T47D (cell line): ENCODE data around the gene FRS3.

Experiments
- DNase-seq, 2 experiments: peaks; one replicate each; pipeline versions ENCODE4 v3.0.0 to v3.0.0-alpha.2; 2011 to 2012; ENCODE audit warnings: low read depth in 1 of 2, low spot score in 1 of 2
- JUND ChIP-seq: IDR thresholded peaks from 2 replicates; pipeline ENCODE4 v1.6.1; 2012; ENCODE audit warnings: low read depth
- in situ Hi-C: cut with HindIII; loops from 2 replicates; pipeline ENCODE4 v1.10.0; 2016; ENCODE audit warnings: low sequenced_read_pairs, low pct_unique_long_range_greater_than_20kb

FRS3 gene

GRCh38 chr6:41811095-41811494 is 31.4 kb upstream of the FRS3 start:
- TF ChIP-seq JUND: no peak
- in situ Hi-C loops: no loop called here
- no peak for DNase-seq

GRCh38 chr6:41805830-41806774 is 26.4 kb upstream of the FRS3 start:
- in situ Hi-C loops: no loop called here
- no peak for DNase-seq
- no peak for TF ChIP-seq JUND

- in situ Hi-C loops: no loop called here
- no peak for TF ChIP-seq JUND
- peak in 1 of 2 experiments; percentile 37 for DNase-seq
Observed at GRCh38 chr6:41801380-41801779, 21.7 kb upstream of the FRS3 start.

GRCh38 chr6:41799559-41799911 is 19.8 kb upstream of the FRS3 start:
- in situ Hi-C loops: loop anchor here (25.0 kb wide), 1 partner anchor 238 kb away; no protein-coding TSS in a partner anchor
- TF ChIP-seq JUND: no peak
- DNase-seq: no peak

GRCh38 chr6:41798901-41799558 is 19.3 kb upstream of the FRS3 start:
- in situ Hi-C loops: loop anchor here (25.0 kb wide), 1 partner anchor 238 kb away; no protein-coding TSS in a partner anchor
- DNase-seq: no peak
- no peak for TF ChIP-seq JUND

GRCh38 chr6:41796474-41796873 is 16.8 kb upstream of the FRS3 start:
- in situ Hi-C loops: loop anchor here (25.0 kb wide), 1 partner anchor 241 kb away; no protein-coding TSS in a partner anchor
- no peak for DNase-seq
- no peak for TF ChIP-seq JUND

GRCh38 chr6:41791984-41792383 is 12.3 kb upstream of the FRS3 start:
- no peak for DNase-seq
- in situ Hi-C loops: loop anchor here (25.0 kb wide), 1 partner anchor 245 kb away; no protein-coding TSS in a partner anchor
- TF ChIP-seq JUND: no peak

GRCh38 chr6:41791305-41791704 is 11.6 kb upstream of the FRS3 start:
- TF ChIP-seq JUND: no peak
- DNase-seq: no peak
- in situ Hi-C loops: loop anchor here (25.0 kb wide), 1 partner anchor 246 kb away; no protein-coding TSS in a partner anchor

- in situ Hi-C loops: loop anchor here (25.0 kb wide), 1 partner anchor 247 kb away; no protein-coding TSS in a partner anchor
- TF ChIP-seq JUND: no peak
Observed at GRCh38 chr6:41790045-41790444, 10.3 kb upstream of the FRS3 start.

GRCh38 chr6:41789390-41789724 is 9.7 kb upstream of the FRS3 start:
- no peak for TF ChIP-seq JUND
- in situ Hi-C loops: loop anchor here (25.0 kb wide), 1 partner anchor 248 kb away; no protein-coding TSS in a partner anchor

More at GRCh38 chr6:41790045-41790444, 10.3 kb upstream of the FRS3 start:
- DNase-seq: no peak

GRCh38 chr6:41787219-41787917 is 7.7 kb upstream of the FRS3 start, which contains the start of gene TOMM6:
Gene TOMM6 (plus strand): TSS chr6:41787694. CDS start chr6:41787698, 4 bp downstream.
- peak; percentile 84 to 96 for DNase-seq
- in situ Hi-C loops: loop anchor here (25.0 kb wide), 1 partner anchor 250 kb away; no protein-coding TSS in a partner anchor
- no peak for TF ChIP-seq JUND

More at GRCh38 chr6:41789390-41789724, 9.7 kb upstream of the FRS3 start:
- DNase-seq: no peak
